Femur (tissue), 1 donor: ENCODE measurements around the gene ZNF273.
A peak's percentile ranks its signal among the peaks of the same experiment; 100 is the strongest.
"Not testable (repeated sequence)": the region's sequence is repeated elsewhere in the genome, so short reads cannot be mapped to it uniquely, and the experiment has no call there.

Experiments
- DNase-seq: peaks from one replicate; pipeline ENCODE4 v3.0.0-alpha.2; 2017

ZNF273 gene

DNA sequence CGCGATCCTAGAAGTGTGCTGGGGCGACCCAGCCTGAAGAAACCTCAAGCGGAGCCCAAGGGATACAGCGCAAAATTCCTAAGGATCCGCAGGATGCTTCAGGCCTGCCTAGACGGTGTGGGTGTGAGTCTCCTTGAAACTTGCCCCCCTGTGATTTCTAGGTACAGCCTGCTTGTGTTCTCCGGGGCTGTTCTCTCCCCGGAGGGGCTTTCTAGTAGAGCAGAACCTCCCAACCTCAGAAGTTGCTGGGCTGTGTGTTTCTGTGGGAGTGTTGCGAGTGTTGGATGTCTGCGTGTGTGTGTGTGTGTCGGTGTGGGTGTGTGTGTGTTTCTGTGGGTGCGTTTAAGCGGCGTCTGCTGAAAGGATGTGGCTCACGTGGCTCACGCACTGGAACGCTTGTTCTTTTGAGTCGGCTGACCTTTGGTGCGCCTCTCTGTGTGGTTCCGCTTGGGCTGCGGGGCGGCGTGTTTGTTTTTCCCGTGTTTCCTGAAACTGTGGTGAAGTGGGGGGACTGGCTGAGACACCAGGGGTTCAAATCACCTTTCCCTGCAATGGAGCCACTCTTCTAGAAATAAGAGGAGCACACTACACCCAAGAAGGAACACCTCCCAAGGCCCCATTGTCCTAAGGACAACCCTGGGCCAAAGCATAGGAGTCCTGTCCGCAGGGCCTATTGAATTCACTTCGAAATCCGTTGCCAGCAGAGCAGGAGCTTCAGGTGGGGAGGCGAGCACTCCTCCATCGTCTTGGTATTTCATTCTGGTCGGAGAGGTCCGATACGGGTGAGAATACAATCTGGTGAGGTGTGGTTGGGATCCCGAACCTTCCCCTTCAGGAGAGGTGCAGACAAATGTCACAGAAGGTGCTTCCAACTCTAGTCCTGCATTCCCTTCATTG is 25.1 kb upstream of the ZNF273 start:
- peak; percentile 12 for DNase-seq

DNA sequence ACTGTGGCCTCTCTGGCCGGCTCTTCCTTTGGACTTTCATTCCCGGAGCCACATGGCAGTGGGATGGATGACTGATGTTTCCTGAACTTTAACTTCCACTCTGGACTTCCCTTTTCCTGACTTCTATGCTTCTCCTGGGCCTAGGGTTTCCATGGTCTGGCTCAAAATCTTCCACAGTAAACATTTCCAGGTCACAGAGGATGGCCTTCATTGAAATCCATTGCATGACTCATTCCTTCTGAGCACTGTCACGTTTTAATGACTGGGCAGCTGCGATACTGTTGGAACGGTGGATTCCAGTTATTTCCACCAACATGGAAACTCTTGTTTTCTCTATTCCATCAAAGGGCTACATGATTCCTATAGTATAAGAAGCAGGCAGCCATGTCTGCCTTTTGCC is 24.4 kb upstream of the ZNF273 start:
- peak; percentile 8 for DNase-seq

DNA sequence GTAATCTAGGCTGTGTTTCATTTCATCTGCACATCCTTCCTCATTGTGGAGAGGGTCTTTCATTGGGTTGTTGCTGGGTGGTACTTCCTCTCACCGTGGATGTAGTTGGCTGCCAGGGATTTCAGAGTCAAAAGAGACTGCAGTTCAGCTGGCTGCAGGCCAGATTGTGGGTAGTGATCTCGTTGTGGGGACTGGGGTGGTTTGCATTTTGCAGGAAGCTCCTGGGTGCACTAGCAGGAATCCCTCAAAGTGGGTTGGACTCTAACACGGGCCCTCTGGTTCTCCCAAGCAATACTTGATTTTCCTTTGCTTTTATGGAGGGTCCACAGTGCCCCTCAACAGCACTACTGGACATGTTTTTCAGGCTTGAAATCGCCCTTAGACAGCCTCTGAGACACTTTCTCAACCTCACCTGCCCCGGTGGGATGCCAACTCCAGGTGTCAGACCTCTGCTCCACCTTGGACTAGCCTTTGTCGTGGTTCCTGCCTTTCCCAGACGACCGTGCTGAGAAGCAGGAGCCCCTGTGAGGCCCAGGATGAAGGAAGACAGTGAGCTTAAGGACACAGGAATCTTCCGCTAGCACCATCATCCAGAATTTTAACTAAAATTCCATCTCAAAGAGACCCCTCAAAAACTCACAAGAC is 23.9 kb upstream of the ZNF273 start:
- peak; percentile 10 for DNase-seq

DNA sequence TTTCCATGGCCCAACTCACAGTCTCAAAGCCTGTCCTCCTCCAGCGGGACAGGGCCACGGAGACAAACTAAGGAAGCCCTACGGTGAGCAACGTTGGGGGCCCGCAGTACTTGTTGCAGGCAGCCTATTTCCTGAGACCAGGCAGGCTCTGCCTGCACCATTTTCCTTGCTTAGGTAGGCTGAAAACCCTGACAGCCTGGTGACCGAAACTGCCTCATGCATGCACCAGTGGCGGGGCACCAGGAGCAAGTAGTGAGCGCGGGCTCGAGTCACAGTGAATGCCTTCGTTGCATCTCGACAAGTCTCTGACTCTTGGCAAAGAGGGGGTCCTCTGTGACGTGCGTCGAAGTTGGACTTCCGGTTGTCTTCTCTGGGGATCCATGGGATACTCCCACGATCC is 23.3 kb upstream of the ZNF273 start:
- DNase-seq, result peak; percentile 2

DNA sequence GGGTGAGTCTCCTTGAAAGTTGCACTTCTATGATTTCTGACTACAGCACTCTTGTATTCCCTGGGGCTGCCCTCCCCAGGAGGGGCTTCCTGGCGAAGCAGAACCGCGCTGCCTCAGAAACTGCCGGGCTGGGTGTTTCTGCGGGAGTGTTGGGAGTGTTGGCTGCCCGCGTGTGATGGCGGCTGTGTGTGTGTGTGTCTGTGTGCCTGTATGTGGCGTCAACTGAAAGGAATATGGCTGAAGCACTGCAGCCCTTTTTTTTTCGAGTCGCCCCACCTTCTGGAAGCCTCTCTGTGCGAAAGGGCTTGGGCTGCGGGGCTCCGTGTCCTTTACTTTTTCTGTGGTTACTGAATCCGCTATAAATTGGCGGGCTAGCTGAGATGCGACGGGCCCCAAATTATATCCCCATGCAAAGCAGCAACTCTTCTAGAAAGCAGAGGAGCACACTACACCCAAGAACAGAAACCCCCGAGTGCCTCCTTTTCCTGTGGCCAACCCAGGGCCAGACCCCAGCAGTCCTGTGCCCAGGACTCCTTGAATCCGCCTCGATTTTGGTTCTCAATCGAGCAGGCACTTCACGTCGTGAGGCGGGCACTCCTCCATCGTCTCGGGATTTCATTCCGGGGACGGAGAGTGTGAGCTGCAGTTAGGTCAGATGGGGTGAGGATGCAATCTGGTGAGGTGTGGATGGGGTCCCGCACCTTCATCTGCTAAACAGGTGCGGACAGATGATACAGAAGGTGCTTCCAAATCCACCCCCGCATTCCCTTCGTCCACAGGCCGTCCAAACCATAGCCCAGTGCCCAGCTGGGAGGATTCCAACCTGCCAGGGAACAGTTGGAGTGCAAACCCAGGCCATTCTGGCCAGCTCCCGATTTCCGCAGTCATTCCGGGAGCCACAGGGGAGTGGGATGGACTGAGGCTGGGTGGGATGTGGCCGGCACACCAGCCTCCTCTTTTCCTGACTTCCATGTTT is 22.5 kb upstream of the ZNF273 start:
- DNase-seq, result peak; percentile 7

DNA sequence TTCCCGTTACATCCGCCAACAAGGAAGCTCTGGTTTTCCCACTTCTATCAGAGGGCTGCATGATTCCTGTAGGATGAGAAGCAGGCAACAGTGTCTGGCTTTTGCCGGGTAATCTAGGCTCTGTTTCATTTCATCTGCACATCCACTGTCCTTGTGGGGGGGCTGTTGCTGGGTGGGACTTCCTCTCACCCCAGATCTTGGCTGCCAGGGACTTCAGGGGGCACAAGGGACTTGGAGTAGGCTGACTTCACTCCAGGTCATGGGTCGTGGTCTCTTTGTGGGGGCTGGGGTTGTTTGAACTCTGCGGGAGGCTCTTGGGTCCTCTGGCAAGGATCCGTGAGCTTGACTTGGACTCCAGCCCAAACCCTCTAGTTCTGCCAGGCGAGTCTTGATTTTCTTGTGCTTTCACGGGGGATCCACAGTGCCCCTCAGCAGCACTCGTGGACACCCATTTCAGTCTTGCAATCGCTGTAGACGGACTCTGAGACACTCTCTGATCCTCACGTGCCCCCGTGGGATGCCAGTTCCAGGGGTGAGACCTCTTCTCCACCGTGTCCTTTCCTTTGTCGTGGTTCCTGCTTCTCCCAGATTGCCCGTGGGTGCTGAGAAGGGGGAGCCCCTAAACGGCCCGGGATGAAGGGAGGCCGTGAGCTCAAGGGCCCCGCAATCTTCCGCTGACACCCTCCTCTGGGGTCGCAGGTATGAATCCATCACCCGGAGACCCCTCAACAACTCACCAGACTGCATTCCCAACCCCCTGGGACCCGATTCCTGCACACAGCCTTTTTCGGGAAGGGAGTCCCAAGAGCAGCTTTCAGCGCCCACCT is 21.4 kb upstream of the ZNF273 start:
- peak; percentile 14 for DNase-seq

DNA sequence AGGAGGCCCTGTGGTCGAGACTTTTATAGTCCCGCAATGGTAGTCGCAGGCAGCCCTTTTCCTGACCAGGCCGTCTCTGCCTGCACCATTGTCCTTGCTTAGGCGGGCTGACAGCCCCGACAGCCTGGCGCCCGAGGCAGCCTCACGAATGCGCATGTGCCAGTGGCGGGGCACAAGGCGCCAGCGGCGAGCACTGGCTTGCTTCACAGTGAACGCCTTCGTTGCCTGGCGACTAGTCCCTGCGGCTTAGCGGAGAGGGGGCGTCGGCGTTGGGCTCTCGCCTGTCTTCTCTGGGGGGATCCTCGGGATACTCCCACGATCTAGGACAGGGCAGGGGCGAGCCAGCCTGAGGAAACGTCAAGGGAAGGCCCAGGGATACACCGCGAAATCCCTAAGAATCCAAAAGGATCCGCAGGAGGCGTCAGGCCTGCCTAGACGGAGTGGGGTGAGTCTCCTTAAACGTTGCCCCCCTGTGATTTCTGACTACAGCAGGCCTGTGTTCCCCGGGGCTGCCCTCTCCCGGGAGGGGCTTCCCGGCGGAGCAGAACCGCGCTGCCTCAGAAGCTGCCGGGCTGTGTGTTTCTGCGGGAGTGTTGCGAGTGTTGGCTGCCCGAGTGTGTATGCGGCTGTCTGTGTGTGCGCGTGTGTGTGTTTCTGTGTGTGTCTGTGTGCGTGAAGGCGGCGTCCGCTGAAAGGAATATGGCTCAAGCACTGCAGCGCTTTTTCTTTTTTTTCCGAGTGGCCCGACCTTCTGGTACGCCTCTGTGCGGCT is 20.5 kb upstream of the ZNF273 start:
- DNase-seq, result peak; percentile 83

DNA sequence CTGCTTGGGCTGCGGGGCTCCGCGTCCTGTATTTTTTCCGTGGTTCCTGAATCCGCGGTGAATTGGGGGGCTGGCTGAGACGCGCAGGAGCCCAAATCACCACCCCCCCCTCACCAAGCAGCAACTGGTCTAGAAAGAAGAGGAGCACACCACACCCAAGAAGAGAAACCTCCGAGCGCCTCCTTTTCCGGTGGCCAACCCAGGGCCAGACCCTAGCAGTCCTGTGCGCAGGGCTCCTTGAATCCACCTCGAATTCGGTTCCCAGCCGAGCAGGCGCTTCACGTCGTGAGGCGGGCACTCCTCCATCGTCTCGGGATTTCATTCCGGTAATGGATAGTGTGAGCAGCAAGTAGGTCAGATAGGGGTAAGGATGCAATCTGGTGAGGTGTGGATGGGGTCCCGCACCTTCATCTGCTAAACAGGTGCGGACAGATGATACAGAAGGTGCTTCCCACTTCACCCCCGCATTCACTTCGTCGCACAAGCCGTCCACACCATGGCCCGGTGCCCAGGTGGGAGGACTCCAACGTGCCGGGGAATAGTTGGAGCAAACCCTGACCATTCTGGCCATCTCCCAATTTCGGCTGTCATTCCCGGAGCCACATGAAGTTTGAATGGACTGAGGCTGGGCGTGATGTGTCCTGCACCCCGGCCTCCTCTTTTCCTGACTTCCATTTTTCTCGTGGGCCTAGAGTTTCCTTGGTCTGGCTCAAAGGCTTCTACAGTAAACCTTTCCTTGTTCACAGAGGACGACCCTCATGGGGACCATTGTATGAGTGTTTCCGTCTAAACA is 19.8 kb upstream of the ZNF273 start:
- peak; percentile 17 for DNase-seq

DNA sequence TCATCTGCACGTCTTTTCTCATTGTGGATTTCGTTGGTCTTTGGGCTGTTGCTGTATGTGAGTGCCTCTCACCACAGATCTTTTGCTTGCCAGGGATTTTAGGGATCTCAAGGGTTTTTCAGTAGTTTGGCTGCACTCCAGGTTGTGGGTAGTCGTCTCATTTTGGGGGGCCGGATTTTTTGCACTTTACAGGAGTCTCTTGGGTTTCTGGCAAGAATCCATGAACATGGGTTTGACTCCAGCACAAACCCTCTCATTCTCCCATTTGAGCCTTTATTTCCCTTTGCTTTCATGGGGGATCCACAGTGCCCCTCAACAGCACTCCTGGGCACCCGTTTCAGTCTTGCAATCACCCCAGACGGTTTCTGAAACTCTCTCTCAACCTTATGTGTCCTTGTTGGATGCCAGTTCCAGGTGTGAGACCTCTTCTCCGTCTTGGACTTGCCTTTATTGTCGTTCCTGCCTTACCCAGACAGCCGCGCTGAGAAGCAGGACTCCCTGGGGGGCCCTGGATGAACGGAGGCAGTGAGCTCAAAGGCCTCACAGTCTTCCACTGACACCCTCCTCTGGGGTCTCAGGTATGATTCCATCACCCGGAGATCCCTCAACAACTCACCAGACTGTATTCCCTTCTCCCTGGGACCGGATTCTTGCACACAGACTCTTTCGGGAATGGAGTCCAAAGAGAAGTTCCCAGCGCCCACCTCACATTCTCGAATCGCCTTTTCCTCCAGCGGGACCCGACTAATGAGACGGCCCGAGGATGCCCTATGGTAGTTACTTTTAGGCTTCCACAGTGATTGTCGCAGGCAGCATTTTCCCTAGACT is 18.8 kb upstream of the ZNF273 start:
- DNase-seq, result peak; percentile 8

DNA sequence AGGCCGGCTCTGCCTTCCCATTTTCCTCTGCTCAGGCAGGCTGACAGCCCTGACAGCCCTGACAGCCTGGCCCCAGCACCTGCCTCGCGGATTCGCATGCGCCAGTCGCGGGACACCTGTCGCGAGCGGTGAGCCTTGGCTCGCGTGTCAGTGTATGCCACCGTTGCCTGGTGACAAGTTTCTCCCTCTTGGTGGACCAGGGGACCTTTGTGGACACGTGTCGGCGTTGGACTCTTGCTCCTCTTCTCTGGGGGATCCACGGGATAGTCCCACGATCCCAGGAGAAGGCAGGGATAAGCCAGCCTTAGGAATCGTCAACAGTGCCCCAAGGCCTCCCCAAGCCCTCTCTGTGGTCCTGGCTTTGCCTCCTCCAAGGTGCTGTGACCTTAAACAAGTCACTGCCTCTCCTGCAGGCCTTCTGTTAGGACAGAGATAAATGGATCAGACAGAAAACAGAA is 18.1 kb upstream of the ZNF273 start:
- peak; percentile 2 for DNase-seq

DNA sequence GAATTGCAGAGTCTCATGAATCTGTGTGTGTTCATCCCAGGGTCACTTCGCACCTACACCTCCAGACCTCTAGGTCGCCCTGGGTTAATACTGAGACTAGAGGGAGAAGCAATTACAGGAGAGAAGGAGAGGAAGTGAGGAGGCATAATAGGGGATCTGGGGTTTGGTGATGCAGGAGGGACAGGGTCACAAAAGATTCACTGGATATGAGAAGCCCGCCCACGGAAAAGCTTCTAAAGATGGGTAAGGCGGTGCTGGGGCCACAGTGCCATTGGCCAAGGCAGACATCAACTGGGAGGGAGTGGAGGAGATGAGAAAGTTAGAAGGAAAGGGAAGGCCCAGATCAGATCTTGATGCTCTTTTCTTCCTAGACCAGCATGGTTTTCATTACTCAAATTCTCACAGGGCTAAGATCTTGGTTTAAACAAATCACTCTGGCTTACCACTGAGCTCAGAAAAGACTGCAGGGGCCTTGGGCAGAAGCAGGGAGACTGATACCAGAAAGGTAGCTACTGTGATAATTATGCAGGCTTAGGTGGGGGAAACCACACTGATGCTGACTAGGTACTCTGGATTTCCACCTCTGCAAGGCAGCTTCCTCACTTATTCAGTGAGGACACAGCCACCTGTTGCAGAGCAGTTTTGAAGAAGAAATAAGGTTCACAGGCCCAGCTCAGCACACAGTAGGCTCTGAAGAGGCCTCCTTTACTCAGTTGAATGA is 17.4 kb upstream of the ZNF273 start:
- DNase-seq, result peak; percentile 2

DNA sequence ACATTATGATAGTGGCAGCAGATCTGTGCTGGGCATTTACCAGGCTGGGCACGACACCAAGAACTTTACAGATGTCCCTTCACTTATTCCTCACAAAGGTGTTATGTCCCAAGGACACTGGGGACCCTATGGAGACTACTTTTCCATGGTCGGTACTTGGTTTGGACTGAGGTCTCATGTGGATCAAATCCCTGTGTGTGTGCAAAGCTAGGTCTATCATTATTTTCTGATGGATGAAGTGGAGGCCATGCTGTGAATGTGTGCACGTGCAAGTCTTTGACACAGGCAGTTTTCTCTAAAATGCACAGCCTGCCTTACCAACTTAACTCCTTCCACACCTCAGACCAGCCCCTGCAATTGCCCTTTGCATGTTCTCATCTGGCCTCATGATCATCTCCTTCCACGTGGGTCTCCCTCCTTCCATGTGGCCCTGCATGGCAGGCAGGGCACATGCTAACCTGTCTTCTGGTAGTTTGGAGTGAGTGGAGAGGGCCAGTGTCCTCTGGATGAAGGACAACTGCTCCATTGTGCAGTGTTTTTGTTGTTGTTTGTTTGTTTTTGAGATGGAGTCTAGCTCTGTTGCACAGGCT is 16.0 kb upstream of the ZNF273 start:
- DNase-seq, result peak; percentile 3

DNA sequence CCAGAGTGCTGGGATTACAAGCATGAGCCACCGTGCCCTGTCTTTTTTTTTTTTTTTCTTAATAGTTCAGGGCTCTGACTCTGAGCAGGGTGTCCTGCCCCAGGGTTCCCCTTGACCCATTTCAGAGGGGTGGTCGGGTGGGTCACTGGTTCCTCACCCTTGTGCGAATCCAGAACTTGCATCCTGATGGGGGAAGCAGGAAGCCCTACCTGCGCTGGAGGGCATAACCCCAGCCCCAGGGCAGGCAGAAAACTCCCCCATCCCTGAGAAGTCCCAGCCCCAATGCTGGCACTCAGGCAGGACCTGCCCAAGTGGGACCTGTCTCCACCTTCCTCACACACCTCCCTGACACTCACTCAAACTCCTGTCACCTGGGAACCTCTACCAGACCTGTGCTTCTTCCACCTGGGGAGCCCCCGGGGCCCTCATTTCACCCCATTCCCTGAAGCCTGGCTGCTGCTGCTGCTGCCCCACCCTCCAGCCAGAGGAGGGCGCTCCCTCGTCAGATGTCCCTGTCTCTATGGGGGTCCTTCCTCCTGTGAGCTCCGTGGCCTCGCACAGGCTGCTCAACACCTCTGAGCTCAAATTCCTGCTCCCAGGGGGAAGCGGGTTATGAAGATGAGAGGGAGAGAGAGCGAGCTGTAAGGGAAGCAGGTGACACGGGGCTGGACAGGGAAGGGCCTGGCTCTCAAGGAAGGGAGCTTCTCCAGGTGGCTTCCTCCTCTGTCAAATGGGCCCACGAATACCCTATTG is 15.1 kb upstream of the ZNF273 start:
- peak; percentile 53 for DNase-seq

DNA sequence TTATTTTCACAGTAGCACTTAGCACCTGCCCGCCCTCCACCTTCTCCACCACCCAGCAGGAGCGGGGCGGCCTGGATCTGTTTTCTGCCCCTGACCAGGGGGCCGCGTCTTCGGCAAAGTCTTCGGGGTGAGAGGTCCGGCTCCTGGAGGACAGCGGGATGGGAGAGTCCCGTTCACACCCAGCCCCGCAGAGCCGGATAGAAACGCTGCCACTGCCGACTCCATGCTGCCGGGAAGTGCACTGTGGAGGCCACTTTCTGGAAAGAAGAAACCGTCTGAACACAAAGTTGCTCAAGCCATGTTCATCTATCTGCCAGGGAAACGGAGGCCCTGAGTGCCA is 14.5 kb upstream of the ZNF273 start:
- DNase-seq, result no peak

DNA sequence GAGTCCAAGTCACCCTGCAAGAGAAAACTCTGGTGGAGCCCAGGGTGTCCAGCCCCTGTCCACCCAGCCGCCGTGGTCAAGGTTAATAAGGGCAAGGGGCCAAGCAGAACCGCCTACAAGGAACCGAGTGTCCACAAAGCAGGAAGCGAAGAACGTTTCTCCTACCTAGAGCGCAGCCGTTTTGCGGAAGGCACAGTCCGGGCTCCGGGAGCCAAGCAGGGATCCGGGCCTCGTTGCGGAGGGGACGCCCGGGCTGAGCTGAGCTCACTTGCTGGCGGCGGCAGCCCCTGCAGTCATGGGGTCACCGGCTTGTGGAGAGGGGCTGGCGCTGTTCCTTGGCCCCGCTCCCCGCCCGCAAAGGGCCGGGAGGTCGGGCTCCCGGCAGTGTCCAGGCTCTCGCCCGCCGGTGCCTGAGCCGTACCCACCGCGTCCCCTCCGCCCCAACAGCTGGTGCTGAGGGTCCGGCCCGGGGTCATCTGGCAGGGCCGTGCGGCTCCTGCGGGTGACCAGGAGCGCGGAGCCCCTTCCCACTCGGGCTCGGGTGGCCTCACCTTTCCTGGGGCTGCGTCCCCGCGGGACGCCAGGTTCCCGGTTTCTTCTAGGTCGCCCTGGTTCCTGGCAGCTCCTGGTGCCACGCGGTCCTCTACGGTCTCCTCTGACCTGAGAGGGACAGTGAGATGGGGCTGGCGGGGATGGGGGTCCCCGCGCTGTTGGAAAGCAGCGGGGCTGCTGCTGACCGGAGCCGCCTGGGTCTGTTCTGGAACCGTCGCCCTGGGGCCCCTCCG is 14.0 kb upstream of the ZNF273 start:
- DNase-seq, result peak; percentile 54

DNA sequence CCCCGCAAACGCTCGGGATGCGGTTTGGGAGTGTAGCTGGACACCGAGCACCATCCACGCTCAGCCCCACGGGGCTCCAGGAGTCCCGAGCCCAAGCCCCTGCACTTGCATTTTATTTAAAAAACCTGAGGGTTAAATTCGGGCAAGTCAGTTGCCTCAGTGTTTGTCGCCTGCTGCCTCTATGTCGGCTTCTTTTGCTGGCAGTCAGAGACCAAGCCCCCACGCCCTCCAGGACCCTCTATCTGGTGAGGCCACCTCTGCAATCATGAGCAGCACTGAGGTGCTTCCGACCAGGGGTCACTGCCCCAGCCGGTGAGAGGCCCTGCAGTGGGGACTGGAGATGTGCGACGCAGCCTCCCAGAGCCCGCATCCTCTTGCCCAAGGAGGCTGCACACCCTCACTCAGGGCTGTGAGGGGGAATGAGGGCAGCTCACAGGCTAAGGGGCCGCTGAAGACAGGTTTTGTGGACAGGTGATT is 13.3 kb upstream of the ZNF273 start:
- DNase-seq, result no peak

DNA sequence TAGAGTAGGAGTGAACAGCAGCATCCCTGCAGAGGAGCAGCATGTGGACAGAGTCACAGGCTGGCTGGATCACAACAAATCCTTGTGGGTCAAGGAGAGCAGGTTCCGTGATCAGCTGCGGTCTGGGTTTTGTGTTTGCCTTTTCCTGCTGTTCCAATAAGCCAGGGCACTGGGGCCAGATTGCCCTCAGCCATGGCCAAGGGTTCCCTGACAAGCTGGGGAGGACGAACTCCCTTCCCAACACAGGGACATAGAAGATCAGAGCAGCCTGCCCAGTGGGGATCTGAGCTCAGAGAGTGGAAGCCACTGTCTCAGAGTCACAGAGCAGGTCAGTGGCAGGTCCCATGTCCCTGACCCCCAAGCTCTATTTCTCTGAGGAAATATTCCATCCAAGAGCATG is 12.8 kb upstream of the ZNF273 start:
- DNase-seq, result not testable (repeated sequence)
